Occipital lobe (tissue), 2 donors: ENCODE measurements around the gene ETNK2. TPM values are rescaled to one million over a fixed set of nuclear protein-coding genes. Genes with fewer than 3 reads are reported as not detected.

Source experiments
- DNase-seq: peaks from one replicate; lab custom pipeline; 2025; lab: John Stamatoyannopoulos, UW
- total RNA-seq: library from RNA; depleted of rRNA; stranded (reverse); fragments of >200 nt; gene quantifications from one replicate; pipeline ENCODE4 v1.2.3, GENCODE V29; 2014

The ETNK2 gene
- total RNA-seq, 1 donor from 2014 or later, result 28.1 TPM

- DNase-seq, result no peak
Observed at GRCh38 chr1:204177133-204177532, 25.3 kb upstream of the ETNK2 start.

- DNase-seq, result no peak
Observed at GRCh38 chr1:204176049-204176448, 24.2 kb upstream of the ETNK2 start.

GRCh38 chr1:204174958-204175357 is 23.1 kb upstream of the ETNK2 start:
- DNase-seq, result no peak

GRCh38 chr1:204172404-204173029 is 20.7 kb upstream of the ETNK2 start:
- no peak for DNase-seq

- no peak for DNase-seq
Observed at GRCh38 chr1:204171751-204172178, 19.9 kb upstream of the ETNK2 start.

GRCh38 chr1:204170494-204171155 is 18.8 kb upstream of the ETNK2 start:
- no peak for DNase-seq

- DNase-seq, result no peak
Observed at GRCh38 chr1:204169858-204170257, 18.0 kb upstream of the ETNK2 start.

GRCh38 chr1:204167730-204168129 is 15.9 kb upstream of the ETNK2 start:
- no peak for DNase-seq

GRCh38 chr1:204166219-204166618 is 14.4 kb upstream of the ETNK2 start, which contains the start of gene REN:
REN (minus strand) TSS chr1:204166337; CDS start chr1:204166293, 44 bp downstream.
- DNase-seq, result no peak

GRCh38 chr1:204162494-204163074 is 10.7 kb upstream of the ETNK2 start:
- DNase-seq, result peak; percentile 57

- no peak for DNase-seq
Observed at GRCh38 chr1:204161609-204162493, 10.0 kb upstream of the ETNK2 start.

GRCh38 chr1:204157962-204158361 is 6.1 kb upstream of the ETNK2 start:
- DNase-seq, result no peak

- no peak for DNase-seq
Observed at GRCh38 chr1:204155881-204156280, 4.0 kb upstream of the ETNK2 start.

- DNase-seq, result no peak
Observed at GRCh38 chr1:204154568-204155255, 2.9 kb upstream of the ETNK2 start.

GRCh38 chr1:204153667-204154066 is 1.8 kb upstream of the ETNK2 start:
- DNase-seq, result no peak

- DNase-seq, result no peak
Observed at GRCh38 chr1:204152310-204153044, 633 bp upstream of the ETNK2 start.

GRCh38 chr1:204150702-204151551 is 917 bp downstream of the ETNK2 start:
- DNase-seq, result no peak

GRCh38 chr1:204149635-204150565 is 1.9 kb downstream of the ETNK2 start:
- DNase-seq, result no peak
